NCI-H524 (cell line): ENCODE results near the gene TAS1R3.
A peak's percentile ranks its signal among the peaks of the same experiment; 100 is the strongest.

Experiments
- DNase-seq, 2 experiments: peaks; one replicate each; lab custom pipeline; 2025; lab: John Stamatoyannopoulos, UW

The TAS1R3 gene

DNA sequence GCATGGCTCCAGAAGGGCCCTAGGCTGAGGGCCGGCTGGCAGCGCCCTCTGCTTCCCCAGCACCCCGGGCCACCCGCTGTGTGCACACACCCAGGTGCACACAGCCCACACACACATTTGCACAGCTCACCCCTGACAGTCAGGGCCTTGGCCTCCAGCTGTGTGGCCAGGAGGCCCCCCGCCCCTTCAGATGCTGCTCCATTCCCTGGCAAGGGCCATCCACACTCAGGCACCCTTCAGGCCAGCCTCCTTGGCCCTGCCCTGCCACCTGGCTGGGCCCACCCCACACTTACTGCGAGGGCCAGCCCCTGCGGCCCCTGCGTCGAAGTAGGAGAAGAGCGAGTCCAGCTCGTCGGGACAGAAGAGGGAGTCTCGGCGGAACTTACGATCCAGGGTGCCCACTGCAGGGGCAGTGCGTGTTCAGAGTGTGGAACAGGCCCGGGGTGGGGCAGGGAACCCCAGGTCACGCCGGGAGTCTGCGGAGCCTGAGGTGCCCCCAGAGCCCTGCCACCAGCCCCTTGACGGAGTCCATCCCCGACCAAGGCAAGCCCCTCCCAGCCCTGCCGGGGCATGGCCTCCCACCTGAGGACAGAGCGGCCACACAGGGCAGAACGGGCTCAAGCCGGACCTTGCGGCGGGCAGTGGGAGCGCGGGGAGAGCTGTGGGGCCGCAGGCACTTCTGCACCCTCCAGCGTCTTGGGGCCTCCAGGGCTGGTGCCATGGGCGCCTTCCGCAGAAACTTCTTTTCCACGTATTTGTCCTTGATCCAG is 35.7 kb upstream of the TAS1R3 start:
- DNase-seq: no peak

GRCh38 chr1:1296070-1297061 is 34.7 kb upstream of the TAS1R3 start:
- no peak for DNase-seq

DNA sequence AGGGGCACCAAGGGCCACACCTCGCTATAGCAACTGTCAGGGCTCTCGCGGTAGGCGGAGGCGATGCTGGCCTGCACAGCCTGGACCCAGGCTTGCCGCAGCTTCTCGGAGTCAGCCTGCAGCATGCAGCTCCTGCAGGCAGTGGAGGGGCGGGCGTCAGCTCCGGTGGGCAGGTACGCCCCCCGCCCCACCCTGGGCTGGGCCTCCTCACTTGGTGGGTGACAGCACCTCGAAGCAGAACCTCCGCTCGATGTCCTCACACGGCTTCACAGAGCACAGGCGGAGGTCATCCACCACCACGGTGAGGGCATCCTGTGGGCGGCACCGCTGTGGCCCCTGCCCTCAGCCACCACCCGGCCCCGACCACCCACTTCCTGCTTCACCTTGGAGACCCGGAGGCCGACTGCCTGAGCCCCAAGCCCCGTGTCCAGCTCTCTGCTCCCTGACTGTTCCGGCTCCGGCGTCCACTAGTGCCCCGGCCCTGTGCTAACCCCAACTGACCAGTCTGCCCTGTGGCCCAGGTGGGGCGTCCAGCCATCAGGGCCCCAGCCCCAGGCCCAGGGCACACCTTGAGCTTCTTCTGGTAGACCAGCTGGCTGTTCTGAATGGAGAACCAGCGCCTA is 33.2 kb upstream of the TAS1R3 start:
- no peak for DNase-seq

DNA sequence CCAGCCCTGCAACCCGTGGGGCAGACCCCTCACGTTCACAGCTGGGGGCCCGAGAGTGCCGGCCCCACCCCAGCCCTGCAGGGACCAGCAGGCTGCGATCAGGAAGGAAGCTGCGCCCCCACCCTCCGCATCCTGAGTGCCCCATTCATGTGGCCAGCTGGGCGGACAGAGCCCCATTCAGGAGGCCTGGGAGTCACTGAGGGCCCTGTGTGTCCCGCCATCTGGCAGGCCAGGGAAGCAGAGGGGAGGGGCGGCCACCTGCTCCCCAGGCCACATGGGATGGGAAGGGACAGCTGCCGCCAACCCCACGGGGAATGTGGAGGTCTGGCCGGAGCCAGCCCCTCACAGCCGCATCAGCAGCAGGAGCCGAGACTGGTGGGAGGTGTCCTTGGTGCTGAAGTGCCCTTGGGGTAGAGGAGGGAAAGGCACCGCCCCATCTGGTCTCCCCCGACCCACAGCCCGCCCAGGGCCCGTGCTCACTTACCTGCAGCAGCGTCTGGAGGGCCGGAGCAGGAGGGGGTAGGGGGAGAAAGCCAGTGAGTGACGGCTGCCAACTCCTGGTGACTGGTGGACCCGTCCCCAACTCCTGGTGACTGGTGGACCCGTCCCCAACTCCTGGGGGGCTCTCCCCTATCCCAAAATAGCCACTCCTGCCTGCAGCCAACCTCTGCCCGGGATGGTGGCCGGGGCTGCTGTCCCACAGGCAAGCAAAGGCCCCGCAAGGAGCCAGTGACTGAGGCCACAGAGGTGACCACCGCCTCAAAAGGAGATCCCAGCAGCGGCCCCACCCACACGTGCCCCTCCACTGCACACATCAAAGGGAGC is 32.0 kb upstream of the TAS1R3 start:
- DNase-seq: peak; percentile 96 to 97

GRCh38 chr1:1299686-1300351 is 31.3 kb upstream of the TAS1R3 start:
- DNase-seq: peak in 1 of 2 experiments; percentile 55

- no peak for DNase-seq
These were observed 30.7 kb upstream of the TAS1R3 start for GRCh38 chr1:1300352-1300739.

GRCh38 chr1:1302006-1302430 is 29.1 kb upstream of the TAS1R3 start:
- no peak for DNase-seq

- no peak for DNase-seq
These were observed 28.1 kb upstream of the TAS1R3 start for GRCh38 chr1:1302951-1303509.

GRCh38 chr1:1303736-1304135 is 27.3 kb upstream of the TAS1R3 start:
- DNase-seq: no peak

DNA sequence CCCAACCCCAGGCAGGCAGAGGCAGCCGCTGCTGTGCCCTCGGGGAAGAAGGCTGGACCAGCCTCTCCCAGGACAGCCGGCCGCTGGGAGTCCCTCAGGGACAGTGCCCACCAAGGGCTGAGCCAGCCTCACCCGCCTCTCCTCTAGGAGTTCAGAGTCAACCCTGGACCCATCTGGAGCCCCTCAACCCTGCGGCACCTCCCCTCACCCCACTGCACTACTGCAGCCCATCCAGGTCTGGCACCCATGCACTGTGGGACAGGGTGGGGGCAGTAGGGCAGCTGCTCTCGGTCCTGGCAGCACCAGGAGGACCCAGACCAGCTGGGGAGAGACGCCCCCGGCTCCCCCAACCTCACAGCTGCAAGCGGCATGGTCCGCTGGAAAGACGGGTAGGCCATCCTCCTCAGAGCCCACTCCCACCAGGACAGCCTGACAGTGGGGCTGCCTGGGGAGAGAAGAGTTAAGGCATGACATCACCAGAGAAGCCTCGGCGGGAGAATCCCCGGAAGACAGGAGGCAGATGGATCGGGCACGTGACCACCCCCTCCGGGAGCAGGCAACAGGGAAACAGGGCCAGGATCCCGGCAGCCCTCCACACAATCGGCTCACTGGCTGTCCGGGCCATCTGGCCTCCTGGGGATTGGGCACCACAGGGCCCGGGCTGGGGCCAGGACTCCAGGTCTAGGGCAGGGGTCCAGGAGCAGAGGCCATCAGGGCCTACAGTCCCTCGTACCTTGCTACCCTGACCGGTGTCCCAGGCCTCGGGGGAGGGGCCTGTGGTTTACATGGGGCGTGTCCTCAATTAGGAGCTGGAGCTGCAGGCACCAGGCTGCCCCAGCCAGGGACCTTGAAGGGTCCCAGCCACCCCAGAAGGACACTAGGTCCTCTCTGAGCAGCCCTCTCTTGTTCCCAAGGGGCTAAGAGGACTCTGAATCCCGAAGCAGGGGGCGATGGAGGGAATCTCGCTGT is 26.5 kb upstream of the TAS1R3 start:
- DNase-seq: peak; percentile 89 to 93

DNA sequence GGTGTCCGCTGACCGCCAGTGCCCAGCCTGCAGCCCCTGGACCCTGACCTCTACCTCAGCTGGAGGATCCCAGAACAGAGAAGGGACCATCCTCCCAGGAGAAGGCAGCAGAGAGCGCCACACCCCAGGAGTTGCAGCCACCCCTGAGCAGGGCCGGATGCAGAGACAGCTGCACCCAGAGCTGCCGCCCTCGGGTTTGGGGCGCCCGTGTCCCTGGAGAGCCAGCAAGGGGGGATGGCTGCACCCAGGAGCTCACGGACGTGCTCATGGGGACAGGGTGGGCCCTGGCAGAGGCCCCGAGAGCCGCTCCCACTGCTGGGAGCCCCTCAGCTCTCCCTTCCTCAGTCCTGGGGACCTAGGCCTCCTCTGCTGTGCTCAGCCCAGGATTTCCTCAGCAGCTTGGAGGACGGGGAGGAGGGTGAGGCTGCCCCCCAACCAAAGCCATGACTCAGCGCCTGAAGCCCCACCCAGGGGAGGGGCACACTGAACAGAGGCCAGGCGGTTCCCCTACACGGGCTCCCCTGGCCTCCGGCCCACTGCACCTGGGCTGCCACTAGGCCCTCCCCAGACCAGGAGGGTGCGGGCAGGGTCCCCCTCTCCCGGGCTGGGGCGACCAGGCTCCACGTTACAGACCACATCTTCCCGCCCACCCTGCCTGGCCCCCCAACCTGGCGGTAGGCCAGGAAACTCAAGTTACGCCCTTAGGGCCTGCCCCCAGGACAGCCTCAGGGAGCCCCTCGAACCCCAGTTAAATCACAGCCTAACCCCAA is 25.6 kb upstream of the TAS1R3 start:
- DNase-seq: peak; percentile 49 to 54

GRCh38 chr1:1306070-1306660 is 24.9 kb upstream of the TAS1R3 start:
- DNase-seq: peak in 1 of 2 experiments; percentile 58

GRCh38 chr1:1306661-1307260 is 24.3 kb upstream of the TAS1R3 start:
- DNase-seq: no peak

- DNase-seq: no peak
These were observed 23.7 kb upstream of the TAS1R3 start for GRCh38 chr1:1307261-1307922.

GRCh38 chr1:1307923-1308755 is 22.9 kb upstream of the TAS1R3 start, which contains the start of the genes ACAP3 and PUSL1:
Gene ACAP3, minus strand, starts transcription at chr1:1307930. Its CDS starts 115 bp downstream, at chr1:1307815.
Gene PUSL1, plus strand, starts transcription at chr1:1308597. Its CDS starts 47 bp downstream, at chr1:1308644.
- peak; percentile 77 to 86 for DNase-seq

- DNase-seq: no peak
These were observed 22.3 kb upstream of the TAS1R3 start for GRCh38 chr1:1308756-1309250.
